GM21390 (cell line): ENCODE measurements around the gene FAM151A.
"Not testable (repeated sequence)": the region's sequence is repeated elsewhere in the genome, so short reads cannot be mapped to it uniquely, and the experiment has no call there.

ENCODE experiments used
- ATAC-seq: cut with Tn5 transposase; IDR thresholded peaks from one replicate; pipeline ENCODE4 v1.9.1; 2021; ENCODE audit not compliant: unreplicated experiment

Gene FAM151A

DNA sequence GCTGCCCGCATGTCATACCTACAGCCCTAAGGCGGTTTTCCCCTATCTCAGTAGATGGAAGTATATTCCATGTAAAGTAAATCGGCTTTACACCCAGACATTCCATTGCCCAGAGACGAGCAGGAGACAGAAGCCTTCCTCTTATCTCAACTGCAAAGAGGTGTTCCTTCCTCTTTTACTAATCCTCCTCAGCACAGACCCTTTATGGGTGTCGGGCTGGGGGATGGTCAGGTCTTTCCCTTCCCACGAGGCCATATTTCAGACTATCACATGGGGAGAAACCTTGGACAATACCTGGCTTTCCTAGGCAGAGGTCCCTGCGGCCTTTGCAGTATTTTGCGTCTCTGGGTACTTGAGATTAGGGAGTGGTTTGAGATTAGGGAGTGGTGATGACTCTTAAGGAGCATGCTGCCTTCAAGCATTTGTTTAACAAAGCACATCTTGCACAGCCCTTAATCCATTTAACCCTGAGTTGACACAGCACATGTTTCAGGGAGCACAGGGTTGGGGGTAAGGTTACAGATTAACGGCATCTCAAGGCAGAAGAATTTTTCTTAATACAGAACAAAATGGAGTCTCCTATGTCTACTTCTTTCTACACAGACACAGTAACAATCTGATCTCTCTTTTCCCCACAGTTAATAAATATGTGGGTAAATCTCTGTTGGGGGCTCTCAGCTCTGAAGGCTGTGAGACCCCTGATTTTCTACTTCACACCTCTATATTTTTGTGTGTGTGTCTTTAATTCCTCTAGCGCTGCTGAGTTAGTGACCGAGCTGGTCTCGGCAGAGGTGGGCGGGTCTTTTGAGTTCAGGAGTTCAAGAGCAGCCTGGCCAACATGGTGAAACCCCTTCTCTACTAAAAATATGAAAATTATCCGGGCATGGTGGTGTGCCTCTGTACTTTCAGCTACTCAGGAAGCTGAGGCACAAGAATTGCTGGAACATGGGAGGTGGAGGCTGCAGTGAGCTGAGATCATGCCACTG lies 13.4 kb upstream of the FAM151A start:
- not testable (repeated sequence) for ATAC-seq

DNA sequence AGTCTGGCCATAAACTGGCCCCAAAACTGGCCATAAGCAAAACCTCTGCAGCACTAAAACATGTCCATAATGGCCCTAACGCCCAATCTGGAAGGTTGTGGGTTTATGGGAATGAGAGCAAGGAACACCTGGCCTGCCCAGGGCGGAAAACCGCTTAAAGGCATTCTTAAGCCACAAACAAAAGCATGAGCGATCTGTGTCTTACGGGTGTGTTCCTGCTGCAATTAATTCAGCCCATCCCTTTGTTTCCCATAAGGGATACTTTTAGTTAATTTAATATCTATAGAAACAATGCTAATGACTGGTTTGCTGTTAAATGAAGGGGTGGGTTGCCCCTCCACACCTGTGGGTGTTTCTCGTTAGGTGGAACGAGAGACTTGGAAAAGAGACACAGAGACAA lies 12.5 kb upstream of the FAM151A start:
- ATAC-seq, result not testable (repeated sequence)

DNA sequence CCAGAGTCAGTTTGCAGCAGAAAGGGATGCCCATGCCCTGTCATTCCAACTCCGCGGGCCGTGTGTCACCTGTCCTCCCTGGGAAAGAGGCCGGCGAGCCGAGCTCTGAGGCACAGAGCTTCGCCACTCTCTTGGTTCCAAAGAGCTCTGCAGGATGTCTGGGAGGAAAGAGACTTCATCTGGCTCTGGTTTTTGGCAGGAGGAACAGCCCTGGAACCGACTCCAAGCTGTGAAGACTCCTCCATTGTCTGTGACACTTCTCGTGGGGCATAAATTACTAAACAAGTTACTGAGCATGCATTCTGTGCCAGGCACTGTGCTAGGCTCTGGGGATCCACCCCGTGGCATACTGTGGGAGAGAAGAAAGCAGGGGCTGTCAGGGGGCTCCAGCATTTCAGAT lies 3.9 kb upstream of the FAM151A start:
- ATAC-seq, result no peak

DNA sequence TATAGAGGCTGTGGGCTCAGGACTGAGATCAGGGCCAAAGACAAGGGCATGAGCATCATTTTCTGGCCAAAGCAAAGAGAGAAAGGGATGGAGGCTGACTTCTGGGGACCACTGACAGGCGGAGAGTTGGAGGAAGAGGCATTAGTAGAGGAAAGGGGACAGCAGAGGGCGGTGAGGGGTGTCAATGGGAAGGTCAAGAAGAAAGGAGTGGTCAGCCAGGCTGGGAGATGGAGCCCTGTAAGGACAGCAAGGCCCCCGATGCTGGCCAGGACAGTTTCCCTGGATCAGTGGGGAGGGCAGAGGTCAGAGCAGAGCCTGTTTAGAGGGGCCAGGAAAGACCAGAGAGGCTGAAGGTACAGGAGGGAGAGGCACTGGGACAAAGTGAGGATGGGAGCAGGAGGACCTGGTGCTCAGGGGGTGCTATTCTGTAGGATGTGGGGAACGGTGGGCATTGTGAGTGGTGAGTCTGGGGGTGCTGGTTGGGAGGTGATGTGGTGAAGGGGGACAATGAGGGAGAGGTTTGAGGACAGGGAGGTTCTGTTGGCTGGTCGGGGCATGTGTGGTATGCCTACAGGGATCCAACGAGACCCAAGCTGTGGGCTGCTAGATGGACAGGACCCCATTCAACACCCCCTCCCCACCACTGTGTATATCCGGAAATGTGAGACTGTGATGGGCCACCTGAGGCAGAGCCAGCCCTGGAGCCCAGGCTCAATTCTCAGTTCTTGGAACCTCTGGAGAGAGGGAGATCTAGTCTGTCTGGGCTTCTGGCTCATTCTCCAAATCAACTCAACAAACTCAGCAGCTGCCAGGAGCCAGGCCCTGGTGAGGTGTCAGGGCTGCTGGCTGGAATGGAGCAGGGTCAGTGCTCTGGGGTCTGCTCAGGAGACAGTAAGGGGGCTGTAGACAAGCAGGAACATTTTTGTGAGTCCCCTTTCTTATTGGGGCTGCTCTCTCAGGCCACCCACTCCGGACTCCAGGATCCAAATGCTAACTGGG lies 1.4 kb upstream of the FAM151A start:
- no peak for ATAC-seq

DNA sequence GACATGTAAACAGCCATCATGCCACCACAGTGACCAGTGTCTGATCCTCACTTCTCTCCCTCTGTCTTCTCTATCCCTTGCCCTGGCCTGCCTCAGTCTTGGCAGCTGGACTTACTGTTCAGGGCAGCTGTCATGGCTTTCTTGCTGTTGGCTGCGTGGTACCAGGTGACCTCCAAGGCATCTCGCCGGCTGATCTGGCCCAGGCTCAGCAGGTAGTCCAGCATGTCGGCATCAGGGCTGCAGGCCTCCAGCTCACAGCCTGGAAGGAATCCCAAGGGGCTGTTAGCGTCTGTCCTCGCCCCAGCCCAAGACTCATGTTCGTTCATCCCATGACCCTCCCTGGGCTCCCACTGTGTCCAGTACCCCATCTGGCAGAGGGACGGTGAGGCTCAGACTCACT lies 3.6 kb downstream of the FAM151A start:
- no peak for ATAC-seq

DNA sequence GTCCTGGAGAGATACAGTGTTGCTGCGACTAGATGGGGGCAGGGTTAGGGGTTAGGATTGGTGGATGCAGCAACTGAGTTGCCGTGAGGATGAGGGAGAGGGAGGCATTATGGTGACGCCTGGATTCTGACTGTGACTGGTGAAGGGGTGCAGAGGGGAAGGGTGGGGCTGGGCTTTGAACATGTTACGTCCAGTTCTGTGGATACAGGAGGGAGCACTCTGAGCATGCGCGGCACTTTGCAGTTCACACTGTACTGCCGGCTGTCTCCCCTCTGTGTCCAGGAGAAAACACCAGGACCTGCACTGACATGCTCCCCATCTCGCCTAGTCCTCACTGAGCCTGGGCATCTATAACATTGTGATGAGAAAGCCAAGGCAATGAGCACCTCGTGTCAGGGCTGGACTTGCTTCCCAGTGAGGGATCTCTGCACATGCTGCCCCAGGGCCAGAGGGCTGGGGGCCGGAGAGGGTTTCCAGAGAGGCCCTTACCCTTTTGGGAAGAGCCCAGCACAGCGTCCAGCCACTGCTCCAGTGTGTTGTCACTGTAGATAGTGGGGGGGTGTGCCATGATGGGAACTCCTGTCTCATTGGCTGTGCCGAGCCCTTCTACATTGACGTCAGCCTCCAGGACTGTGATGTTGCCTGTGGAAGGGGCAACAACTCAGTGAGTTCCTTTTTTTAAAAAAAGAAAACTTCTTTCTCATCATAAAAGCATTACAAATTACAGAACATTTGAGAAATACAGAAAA lies 7.6 kb downstream of the FAM151A start:
- no peak for ATAC-seq

DNA sequence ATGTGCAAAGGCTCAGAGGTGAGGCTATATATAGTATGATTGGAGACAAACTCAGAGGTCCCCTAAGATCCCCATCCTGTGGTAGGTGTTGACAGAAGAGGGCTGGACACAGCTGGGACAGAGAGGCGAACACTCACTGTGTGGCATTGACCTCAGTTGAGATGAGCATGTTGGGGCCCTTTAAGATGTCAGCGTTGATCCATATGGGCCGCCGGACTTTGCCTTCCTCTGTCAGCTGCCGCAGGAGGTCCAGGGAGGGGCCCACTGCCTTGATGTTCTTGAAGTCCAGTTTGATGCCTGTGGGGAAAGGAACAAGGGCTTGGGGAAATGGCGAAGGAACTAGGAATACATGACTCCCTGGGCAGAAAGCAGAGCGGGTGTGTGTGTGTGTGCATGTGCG lies 8.8 kb downstream of the FAM151A start:
- no peak for ATAC-seq

DNA sequence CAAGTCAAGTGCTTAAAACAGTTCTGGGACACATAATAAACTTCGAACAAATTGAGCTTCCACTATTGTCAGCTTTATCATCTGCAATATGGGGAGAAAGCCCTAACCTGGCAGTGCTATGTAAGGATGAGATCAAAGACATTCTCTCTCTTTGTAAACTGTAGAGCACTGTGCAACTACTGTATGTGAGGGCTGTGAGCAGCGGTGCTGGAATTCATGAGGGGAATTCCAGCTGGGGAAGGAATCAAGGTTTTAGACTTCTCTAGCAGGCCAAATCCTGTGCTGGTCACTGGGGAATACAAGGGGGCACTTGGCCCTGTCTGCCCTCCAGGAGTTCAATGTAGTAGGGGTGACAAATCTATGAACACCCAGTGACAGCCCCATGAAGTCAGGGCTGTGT lies 9.3 kb downstream of the FAM151A start:
- ATAC-seq, result no peak

DNA sequence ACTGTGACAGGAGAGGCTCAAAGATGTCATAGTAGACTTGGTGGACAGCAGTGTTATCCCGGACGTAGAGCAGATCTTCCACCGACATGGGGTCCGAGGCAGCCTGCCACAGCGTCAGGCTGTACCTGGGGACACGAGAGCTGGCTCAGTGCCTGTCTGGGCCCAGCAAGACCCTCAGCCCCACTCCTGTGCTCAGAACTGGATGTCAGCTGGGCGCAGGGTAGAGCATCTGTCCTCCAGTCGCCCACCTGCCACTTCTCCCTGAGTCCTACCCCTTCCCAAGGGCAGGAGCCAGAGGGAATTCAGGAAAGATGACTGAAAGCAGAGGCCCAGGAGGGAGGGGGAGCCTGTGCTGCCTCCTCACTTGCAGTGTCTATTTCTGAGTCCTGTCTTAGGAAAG lies 11.7 kb downstream of the FAM151A start:
- no peak for ATAC-seq

DNA sequence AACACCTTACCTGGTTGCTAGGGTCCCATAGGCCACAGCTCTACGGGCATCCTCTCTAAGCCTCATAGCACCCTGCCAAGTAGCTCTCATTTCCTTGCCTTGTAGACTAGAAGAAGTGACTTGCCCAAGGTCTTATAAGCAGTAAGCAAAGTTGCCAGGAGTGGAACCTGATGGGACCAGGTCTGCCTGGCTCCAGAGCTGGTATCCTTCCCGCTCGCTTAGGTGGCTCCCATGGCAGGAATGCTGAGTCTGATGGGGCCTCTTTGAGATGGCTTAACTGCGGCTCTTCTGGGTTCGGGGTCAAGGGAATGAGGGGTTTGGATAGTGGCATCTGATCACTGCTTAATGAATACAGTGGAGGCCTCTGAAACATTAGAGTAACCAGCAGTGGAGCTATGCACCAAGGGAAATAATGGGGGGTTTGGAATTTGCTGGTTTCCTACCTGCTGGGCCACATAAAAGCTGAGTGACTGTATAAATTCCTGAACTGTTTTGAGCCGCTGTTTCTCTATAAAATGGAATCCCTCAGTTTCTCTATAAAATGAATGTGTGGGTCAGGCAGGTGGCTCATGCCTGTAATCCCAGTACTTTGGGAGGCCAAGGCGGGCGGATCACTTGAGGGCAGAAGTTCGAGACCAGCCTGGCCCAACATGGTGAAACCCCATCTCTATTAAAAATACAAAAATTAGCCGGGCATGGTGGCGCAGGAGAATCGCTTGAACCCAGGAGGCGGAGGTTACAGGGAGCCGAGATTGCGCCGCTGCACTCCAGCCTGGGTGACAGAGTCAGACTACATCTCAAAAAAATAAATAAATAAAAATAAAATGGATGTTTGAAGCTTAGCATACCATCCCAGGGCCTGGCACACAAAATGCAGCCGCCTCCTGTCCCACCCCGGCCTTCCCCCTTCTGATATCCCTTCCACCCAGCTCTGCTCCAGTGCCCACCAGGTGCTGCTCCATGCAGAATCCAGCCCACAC lies 12.4 kb downstream of the FAM151A start:
- ATAC-seq, result no peak

DNA sequence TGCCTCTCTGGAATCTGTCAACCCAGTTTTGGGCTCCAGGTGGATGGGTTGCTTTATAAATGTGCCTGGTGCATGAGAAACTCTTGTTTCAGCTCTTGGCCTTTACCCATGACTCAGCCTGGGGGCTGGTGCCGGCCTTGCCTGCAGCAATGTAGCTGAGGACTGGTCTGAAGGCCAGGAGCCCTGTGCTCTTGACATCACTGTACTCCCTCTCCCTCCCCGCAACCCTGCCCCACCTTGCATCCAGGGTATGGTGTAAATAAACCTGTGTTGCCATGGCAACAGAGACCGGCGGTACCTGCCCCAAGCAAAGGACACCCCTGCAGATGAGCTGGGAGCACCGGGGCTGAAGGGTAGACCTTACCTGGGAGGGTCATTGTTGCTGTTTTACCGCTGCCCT lies 13.3 kb downstream of the FAM151A start:
- no peak for ATAC-seq

DNA sequence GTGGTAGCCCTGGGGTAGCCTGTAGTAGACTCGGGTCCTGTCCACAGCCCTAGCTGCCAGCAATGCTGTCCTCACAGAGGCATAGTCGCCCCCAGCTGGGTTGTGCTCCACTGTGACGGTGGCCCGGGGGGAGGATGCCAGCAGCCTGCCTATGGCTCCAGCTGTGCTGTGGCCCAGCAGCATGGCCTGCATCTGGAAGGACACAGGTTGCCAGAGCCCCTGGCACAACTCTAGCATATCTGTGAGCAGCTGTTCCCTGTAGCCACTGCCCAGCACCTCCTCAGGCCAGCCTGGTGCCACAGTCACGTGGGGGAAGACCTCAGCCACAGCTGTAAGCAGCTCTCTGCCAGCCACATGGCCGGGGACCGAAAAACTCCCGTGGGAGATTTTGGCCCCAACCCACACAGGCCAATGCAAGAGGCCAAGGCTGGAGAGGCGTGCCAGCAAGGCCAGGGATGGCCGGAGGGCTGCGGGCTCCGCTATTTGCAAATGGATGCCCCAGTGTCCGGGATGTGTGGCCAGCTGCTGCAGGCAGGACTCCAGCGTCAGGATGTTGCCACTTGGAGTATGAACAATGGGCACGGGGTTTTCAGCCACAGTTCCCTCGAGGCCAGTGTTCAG lies 13.9 kb downstream of the FAM151A start:
- no peak for ATAC-seq

DNA sequence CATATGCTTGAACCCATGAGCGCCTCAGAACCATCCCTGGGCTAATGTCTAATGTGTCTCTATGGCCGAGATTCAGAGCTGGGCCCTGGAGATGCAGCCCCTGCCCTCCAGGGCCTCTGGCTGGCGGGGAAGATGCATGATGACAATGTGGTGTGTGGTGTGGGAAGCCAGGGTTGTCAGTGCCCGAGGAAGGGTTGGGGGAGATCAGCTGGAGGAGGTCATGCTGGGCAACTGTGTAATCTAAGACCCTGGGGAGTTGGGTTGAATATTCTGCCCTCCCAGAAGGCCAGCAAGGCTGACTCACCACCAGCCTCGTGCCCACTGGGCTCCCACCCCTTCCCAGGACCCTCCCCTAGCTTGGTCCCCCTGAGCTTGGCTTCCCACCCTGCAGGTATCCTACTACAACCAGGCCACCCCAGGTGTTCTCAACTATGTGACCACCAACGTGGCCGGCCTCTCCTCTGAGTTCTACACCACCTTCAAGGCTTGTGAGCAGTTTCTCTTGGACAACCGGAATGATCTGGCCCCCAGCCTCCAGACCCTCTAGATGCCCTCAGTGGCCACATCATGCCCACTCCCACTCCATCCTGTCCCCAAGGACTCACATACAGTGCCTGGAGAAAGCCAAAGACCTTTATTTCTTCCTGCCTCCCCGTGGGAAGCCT lies 14.6 kb downstream of the FAM151A start:
- no peak for ATAC-seq

DNA sequence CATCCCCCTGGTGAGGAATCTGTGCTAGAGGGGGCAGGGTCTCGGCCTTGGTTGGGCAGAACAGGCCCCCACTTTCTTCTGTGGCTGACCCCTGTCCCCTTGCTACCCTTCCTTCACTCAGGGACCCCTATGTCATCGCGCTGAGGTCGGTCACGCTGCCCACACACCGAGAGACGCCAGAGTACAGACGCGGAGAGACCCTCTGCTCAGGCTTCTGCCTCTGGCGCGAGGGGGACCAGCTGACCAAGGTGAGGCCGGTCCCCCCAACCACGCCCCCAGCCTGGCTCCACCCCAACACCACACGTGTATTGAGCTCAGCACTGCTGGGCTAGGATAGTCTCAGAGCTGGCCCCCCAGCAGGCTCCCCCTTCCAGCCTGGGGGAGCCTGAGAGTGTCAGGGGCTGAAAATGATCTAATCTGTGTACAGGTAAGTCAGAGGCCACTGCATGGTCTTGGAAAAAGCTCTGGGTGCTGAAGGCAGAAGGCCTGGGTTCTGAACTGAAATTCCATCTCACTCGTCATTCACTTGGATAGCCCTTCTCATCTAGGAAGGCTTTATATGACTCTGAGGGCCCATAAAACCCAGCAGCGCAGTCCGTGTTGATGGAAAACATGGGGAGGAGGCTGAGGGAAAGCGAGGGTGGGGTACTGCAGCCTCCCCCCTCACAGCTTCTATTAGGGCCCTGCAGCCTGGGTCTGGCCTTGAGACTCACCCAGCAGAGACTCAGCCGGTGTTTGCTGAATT lies 15.3 kb downstream of the FAM151A start:
- ATAC-seq, result no peak

DNA sequence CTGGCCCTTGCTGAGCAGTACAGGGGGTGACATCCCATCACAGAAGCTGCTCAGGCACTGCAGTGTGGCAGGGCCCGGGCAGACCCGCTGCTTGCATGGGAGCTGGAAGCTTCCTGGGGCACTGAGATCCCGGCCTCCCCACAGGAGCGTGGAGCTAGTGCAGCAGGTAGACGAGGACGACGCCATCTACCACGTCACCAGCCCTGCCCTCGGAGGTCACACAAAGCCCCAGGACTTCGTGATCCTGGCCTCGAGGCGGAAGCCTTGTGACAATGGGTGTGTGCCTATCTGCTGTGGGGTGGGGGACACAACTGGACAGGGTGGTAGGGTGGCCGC lies 16.4 kb downstream of the FAM151A start:
- no peak for ATAC-seq

DNA sequence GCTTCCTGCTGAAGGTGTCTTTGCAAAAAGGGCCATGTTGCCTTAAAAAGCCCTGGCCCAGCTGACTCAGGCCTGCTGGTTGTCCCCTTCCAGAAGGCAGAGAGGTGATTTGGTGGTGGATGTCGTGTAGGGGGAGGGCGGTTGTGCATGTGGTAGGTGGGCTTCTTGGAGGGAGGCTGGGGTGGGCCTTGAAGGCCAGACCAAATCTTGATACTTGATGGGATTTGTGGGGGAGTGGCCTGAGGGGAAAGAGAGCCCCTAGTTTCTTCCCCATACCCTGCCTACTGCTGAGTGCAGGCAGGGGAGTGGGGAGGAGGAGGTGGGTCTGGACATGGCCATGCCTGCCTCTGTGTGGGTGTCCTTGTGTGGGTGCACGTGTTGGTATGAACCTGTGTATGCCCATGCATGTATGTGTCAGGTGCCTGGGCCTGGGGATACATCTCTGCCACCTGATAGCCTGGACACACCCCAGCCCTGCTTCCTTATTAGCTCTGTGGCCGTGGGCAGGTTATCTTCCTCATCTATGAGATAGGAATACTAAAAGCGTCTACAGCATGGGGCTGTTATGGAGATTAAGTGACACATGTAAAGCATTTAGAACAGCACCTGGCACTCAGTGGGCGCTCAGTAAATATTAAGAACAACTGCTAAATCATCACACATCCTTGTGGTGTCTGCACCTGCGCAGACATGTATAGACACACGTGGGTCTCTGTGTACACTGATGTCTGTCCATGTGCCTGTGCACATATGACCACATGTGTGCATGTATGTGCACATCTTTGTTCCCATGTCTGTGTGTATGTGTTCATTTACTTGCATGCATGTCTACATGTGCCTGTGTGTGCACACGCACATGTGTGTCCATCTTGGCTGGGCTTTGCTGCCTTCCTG lies 17.0 kb downstream of the FAM151A start:
- no peak for ATAC-seq
